GM13977 (cell line): ENCODE results near the gene RIMKLB.

Experiments used
- DNase-seq: peaks from one replicate; pipeline ENCODE4 v3.0.0; 2012; ENCODE audit warnings: low spot score
- CTCF ChIP-seq: IDR thresholded peaks from 2 replicates; pipeline ENCODE4 v1.5.1; 2012; ENCODE audit warnings: mild to moderate bottlenecking, control low read depth; ENCODE audit not compliant: insufficient read depth; ENCODE audit errors: extremely low read depth, missing control alignments
- in situ Hi-C: fragments of 300-500 bp; cut with MboI; formaldehyde crosslinking; loops from one replicate; pipeline ENCODE4 v1.12.0; 2022; ENCODE audit warnings: low sequenced_read_pairs, low pct_unique_long_range_greater_than_20kb, mixed read lengths, inconsistent platforms; ENCODE audit not compliant: unreplicated experiment

Gene RIMKLB

DNA sequence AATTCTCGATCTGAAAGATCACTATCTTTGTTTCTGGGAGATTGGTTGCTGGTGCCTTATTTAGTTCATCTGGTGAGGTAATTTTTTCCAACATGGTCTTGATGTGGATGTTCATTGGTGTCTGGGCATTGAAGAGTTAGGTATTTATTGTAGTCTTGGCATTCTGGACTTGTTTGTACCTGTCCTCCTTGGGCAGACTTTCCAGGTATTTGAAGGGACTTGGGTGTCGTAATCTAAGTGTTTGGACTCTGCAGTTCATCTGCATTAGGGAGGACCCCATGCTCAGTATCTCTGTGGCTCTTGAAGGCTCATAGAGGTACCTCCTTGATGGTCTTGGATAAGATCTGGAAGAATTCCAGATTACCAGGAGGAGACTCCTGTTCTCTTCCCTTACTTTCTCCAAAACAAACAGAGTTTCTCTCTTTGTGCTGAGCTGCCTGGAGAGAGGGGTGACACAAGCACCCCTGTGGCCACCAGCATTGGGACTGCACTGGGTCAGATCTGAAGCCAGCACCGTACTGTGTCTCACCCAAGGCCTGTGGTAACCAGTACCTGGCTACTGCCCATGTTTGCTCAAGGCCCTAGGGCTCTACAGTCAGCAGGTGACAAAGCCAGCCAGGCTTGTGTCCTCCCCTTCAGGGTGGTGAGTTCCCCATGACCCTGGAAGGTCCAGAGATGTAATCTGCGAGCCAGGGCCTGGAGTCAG, 129.9 kb downstream of the RIMKLB start:
- DNase-seq: no peak
- in situ Hi-C loops: no loop called here
- no peak for TF ChIP-seq CTCF

DNA sequence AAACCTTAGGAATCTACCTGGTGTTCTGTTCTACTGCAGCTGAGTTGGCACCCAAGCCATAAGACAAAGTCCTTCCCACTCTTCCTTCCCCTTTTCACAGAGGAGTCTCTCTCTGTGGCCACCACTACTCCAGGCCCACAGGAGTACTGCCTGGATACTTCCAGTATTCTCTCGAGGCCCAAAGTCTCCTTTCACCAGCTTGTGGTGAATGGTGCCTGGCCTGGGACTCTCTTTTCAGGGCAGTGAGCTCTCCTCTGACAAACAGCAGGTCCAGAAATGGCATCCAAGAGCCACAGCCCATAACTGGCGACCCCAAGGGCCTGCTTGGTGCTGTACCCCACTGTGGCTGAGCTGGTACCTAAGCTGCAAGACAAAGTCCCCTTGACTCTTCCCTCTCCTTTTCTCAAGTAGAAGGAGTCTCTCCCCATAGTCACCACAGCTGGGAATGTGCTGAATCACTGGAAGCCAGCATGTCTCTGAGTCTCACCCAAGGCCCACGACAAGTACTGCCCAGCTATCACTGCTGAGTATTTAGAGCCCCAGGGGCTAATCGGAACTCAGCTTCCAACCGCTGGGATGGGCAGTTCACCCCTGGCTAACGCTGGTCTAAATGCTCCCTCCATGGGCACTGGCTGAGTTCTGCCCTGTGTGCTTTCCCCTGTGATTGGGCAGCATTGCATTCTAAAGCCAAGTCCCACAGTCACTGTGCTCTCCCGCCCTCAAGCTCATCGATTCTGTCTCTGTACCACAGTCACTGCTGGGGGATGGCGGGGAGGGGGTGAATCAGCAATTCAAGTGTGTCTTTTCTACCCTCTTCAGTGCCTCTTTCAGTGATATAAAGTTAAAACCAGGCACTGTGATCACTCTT, 130.7 kb downstream of the RIMKLB start:
- DNase-seq: no peak
- TF ChIP-seq CTCF: no peak
- in situ Hi-C loops: no loop called here

GRCh38 chr12:8829125-8829518, 131.3 kb downstream of the RIMKLB start:
- in situ Hi-C loops: no loop called here
- no peak for DNase-seq
- no peak for TF ChIP-seq CTCF

DNA sequence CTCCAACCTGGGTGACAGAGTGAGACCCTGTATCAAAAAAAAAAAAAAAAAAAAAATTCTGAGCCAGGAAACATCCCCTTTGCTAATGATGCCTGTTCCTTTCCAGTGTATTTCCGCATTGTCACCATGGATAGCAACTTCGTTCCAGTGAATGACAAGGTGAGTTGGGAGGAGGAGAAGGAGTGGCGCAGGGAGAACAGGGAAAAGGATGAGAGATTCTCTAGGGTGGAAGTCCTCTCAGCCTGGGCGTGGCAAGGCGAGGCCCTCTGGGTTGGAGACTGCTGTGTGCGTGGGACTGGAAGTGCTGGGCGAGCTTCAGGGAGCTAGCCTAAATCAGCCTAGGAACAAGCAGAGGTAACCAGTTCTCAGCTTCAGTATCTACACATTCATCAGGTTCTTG, 131.8 kb downstream of the RIMKLB start:
- in situ Hi-C loops: no loop called here
- TF ChIP-seq CTCF: no peak
- DNase-seq: no peak

- in situ Hi-C loops: no loop called here
- no peak for TF ChIP-seq CTCF
- no peak for DNase-seq
These were observed 133.3 kb downstream of the RIMKLB start for GRCh38 chr12:8831116-8831515.

- in situ Hi-C loops: no loop called here
- no peak for TF ChIP-seq CTCF
- DNase-seq: no peak
These were observed 134.7 kb downstream of the RIMKLB start for GRCh38 chr12:8832500-8832899.
